ENCODE measurements around the gene SLC4A2. TPM values are rescaled to one million over a fixed set of nuclear protein-coding genes. Genes with fewer than 3 reads are reported as not detected.

Gene SLC4A2
- total RNA-seq, 1 donor: 61.5 TPM

DNA sequence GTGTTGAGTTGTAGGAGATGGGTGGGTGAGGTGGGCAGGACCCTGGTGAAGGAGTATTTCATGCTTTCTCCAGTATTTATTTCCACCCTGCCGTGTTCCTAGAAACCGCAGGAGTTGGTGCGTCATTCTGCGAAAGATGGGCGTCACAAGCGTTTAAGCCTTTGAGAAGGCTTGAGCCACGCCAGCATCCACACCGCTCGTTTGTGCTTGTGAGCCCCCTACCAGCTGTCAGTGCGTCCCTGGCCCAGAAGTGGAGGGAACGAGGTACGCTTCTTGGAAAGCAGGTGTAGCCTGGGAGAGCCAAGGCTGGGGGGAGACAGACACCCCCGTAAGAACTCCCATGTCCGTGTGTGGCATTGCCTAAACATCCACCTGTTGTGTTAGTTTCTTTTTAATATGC lies 32.6 kb downstream of the SLC4A2 start:
- TF ChIP-seq, protein P1, sequence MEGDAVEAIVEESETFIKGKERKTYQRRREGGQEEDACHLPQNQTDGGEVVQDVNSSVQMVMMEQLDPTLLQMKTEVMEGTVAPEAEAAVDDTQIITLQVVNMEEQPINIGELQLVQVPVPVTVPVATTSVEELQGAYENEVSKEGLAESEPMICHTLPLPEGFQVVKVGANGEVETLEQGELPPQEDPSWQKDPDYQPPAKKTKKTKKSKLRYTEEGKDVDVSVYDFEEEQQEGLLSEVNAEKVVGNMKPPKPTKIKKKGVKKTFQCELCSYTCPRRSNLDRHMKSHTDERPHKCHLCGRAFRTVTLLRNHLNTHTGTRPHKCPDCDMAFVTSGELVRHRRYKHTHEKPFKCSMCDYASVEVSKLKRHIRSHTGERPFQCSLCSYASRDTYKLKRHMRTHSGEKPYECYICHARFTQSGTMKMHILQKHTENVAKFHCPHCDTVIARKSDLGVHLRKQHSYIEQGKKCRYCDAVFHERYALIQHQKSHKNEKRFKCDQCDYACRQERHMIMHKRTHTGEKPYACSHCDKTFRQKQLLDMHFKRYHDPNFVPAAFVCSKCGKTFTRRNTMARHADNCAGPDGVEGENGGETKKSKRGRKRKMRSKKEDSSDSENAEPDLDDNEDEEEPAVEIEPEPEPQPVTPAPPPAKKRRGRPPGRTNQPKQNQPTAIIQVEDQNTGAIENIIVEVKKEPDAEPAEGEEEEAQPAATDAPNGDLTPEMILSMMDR (IDR thresholded peaks at IDR 0.05; ENCODE audit: extremely low read depth, low read depth, low read length): no peak
- Histone ChIP-seq H4K20me1 (ENCODE audit: insufficient read depth, low read length) (peaks cover 72% of the 10 kb centered on the region), H3K4me2 (ENCODE audit: insufficient read depth, low read length) (no peak overlapping the region), H3K27ac (ENCODE audit: low read depth, low read length) (no peak overlapping the region), H3K9me3 (ENCODE audit: low read depth, low read length) (no peaks in the 10 kb centered on the region), H3K36me3 (ENCODE audit: insufficient read depth, low read length) (peaks cover 7% of the 10 kb centered on the region), H3K79me2 (ENCODE audit: insufficient read depth, low read length) (peaks cover 97% of the 10 kb centered on the region), H3K4me1 (ENCODE audit: insufficient read depth, low read length) (peaks cover 24% of the 10 kb centered on the region), H3K27me3 (ENCODE audit: insufficient read depth, low read length) (no peaks in the 10 kb centered on the region), H3K4me3 (ENCODE audit: insufficient read depth, low read length) (no peak overlapping the region), H2AFZ (ENCODE audit: low read length) (no peak overlapping the region)
- DNase-seq (ENCODE audit: insufficient read length, low spot score, missing footprints): no peak

DNA sequence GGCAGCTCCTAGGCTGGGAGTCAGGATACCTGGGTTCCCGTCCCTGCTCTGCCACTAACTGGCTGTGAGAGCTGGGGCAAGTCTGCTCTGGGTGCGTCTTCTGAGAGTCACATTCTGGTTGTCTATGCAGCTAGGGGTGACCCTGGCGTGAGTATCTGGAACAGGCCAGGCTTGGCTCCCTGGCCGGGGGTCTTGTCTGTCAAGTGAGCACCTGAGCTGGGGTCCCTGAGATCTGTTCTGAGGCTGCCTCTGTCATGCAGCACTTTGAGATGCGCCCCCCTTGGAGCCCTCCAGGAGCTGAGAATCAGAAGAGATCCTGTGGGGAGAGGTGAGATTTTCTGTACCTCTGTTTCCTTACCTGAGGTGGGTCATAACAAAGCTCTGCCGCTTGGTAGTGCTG lies 34.4 kb downstream of the SLC4A2 start:
- H3K27ac ChIP-seq (ENCODE audit: low read depth, low read length): no peak overlapping the region
- peaks cover 11% of the 10 kb centered on the region for H3K4me1 ChIP-seq (ENCODE audit: insufficient read depth, low read length)
- H4K20me1 ChIP-seq (ENCODE audit: insufficient read depth, low read length): peaks cover 81% of the 10 kb centered on the region
- H3K4me3 ChIP-seq (ENCODE audit: insufficient read depth, low read length): no peak overlapping the region
- H3K27me3 ChIP-seq (ENCODE audit: insufficient read depth, low read length): no peaks in the 10 kb centered on the region
- peaks cover 95% of the 10 kb centered on the region for H3K79me2 ChIP-seq (ENCODE audit: insufficient read depth, low read length)
- TF ChIP-seq, protein P1 (IDR thresholded peaks at IDR 0.05; ENCODE audit: extremely low read depth, low read depth, low read length): no peak
- no peak for DNase-seq (ENCODE audit: insufficient read length, low spot score, missing footprints)
- no peak overlapping the region for H3K4me2 ChIP-seq (ENCODE audit: insufficient read depth, low read length)
- H3K9me3 ChIP-seq (ENCODE audit: low read depth, low read length): no peaks in the 10 kb centered on the region
- peaks cover 7% of the 10 kb centered on the region for H3K36me3 ChIP-seq (ENCODE audit: insufficient read depth, low read length)
- no peak overlapping the region for H2AFZ ChIP-seq (ENCODE audit: low read length)

DNA sequence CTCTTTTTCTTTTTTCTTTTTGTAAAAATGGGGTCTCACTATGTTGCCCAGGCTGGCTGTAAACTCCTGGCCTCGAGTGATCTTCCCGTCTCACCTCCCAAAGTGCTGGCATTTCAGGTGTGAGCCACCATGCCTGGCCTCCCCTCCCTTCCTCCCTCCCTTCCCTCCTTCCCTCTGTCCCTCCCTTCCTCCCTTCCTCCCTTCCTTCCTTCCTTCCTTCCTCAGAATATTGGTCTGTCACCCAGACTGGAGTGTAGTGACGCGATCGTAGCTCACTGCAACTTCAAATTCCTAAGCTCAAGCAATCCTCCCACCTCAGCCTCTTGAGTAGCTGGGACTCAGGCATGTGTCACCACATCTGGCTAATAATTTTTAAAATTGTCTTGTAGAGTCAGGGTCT lies 35.3 kb downstream of the SLC4A2 start:
- Histone ChIP-seq H3K4me1 (ENCODE audit: insufficient read depth, low read length) (peaks cover 2% of the 10 kb centered on the region), H3K36me3 (ENCODE audit: insufficient read depth, low read length) (peaks cover 7% of the 10 kb centered on the region), H4K20me1 (ENCODE audit: insufficient read depth, low read length) (peaks cover 78% of the 10 kb centered on the region), H3K27me3 (ENCODE audit: insufficient read depth, low read length) (no peaks in the 10 kb centered on the region), H3K4me2 (ENCODE audit: insufficient read depth, low read length) (no peak overlapping the region), H3K27ac (ENCODE audit: low read depth, low read length) (no peak overlapping the region), H2AFZ (ENCODE audit: low read length) (no peak overlapping the region), H3K9me3 (ENCODE audit: low read depth, low read length) (no peaks in the 10 kb centered on the region), H3K4me3 (ENCODE audit: insufficient read depth, low read length) (no peak overlapping the region), H3K79me2 (ENCODE audit: insufficient read depth, low read length) (peaks cover 91% of the 10 kb centered on the region)
- TF ChIP-seq, protein P1 (IDR thresholded peaks at IDR 0.05; ENCODE audit: extremely low read depth, low read depth, low read length): no peak
- no peak for DNase-seq (ENCODE audit: insufficient read length, low spot score, missing footprints)

DNA sequence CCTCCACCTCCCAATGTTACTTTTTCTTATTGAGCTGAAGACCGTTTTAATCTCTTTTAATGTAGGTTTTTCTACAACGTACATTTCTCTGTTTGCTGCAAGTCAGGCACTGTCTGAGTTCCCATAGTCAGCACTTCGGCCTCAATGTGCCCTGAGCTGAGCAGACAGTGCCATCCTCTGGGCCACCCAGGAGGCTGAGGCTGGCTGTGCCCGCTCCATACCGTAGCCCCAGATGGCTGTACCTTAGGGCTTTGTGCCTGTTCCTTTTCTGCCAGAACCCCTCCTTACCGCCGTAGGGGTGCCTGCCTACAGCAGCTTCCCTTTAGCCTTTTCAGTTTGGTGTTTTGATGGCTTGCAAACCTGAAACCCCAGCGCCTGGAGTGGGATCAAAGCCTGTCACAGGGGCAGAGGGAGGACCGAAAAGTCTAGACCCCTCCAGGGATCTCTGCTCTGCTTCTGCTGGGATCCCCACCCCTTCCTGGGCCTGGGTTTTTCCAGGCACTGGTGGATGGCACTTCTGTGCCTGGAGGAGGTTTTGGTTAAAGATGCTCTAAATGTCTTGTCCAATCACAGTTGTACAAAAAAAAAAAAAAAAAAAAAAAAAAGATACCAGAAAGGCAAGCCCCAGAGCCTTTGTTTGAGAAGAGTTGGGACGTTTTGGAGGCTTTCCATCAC lies 35.9 kb downstream of the SLC4A2 start:
- Histone ChIP-seq H3K4me1 (ENCODE audit: insufficient read depth, low read length) (no peaks in the 10 kb centered on the region), H3K36me3 (ENCODE audit: insufficient read depth, low read length) (peaks cover 7% of the 10 kb centered on the region), H3K79me2 (ENCODE audit: insufficient read depth, low read length) (peaks cover 91% of the 10 kb centered on the region), H3K4me2 (ENCODE audit: insufficient read depth, low read length) (no peak overlapping the region), H2AFZ (ENCODE audit: low read length) (no peak overlapping the region), H3K4me3 (ENCODE audit: insufficient read depth, low read length) (no peak overlapping the region), H3K27ac (ENCODE audit: low read depth, low read length) (no peak overlapping the region), H3K27me3 (ENCODE audit: insufficient read depth, low read length) (no peaks in the 10 kb centered on the region), H4K20me1 (ENCODE audit: insufficient read depth, low read length) (peaks cover 78% of the 10 kb centered on the region), H3K9me3 (ENCODE audit: low read depth, low read length) (no peaks in the 10 kb centered on the region)
- DNase-seq (ENCODE audit: insufficient read length, low spot score, missing footprints): peak; percentile 73
- TF ChIP-seq, protein P1 (IDR thresholded peaks at IDR 0.05; ENCODE audit: extremely low read depth, low read depth, low read length): no peak

Data from osteoblast (primary cell).